IMR-90 (cell line): Measurements from ENCODE around the gene CERT1. TPM values are rescaled to one million over a fixed set of nuclear protein-coding genes. Genes with fewer than 3 reads are reported as not detected.

Experiments used
- ATAC-seq: fragments of 200-7000 bp; cut with Tn5 transposase; 2 replicates; pipeline ENCODE4 v1.9.1; 2020; ENCODE audit warnings: low read depth, mild to moderate bottlenecking, moderate library complexity
- BruUV-seq: library from RNA; stranded (reverse); fragments of 400-500 nt; replicated peaks from 2 replicates; lab custom pipeline; 2021; lab: Mats Ljungman, UMichigan
- CTCF ChIA-PET: fragments of 300-600 bp; formaldehyde crosslinking; extraction: SDS; loops from one replicate; lab custom pipeline; 2021; ENCODE audit warnings: antibody characterized with exemption; lab: Yijun Ruan, JAX
- POLR2A ChIA-PET: fragments of 300-600 bp; sonication (Branson Sonifier 250); formaldehyde crosslinking; loops from one replicate; lab custom pipeline; 2022; ENCODE audit warnings: antibody characterized with exemption; ENCODE audit not compliant: unreplicated experiment; lab: Charles Lee
- DNase-seq: peaks from one replicate; pipeline ENCODE4 v3.0.0; 2013
- H2AFZ ChIP-seq: replicated peaks from 2 replicates; pipeline ENCODE3; 2013; ENCODE audit warnings: low read length, mild to moderate bottlenecking; ENCODE audit not compliant: poor library complexity
- H2AK5ac ChIP-seq: 2 replicates; pipeline ENCODE4 v1.6.1; 2013; ENCODE audit warnings: low read depth, low read length, inconsistent platforms
- H2AK9ac ChIP-seq: replicated peaks from 2 replicates; pipeline ENCODE3; 2013; ENCODE audit warnings: mild to moderate bottlenecking, low read depth, low read length, moderate library complexity; ENCODE audit not compliant: poor library complexity
- H2BK120ac ChIP-seq: 2 replicates; pipeline ENCODE4 v1.6.1; 2013; ENCODE audit warnings: low read depth, low read length, inconsistent platforms
- H2BK15ac ChIP-seq: 3 replicates; pipeline ENCODE4 v1.6.1; 2013; ENCODE audit warnings: low read depth, low read length, inconsistent platforms
- H2BK20ac ChIP-seq: 2 replicates; pipeline ENCODE4 v1.6.1; 2013; ENCODE audit warnings: low read depth, mild to moderate bottlenecking, inconsistent platforms, low read length, moderate library complexity
- H2BK5ac ChIP-seq: 2 replicates; pipeline ENCODE4 v1.6.1; 2013; ENCODE audit warnings: mild to moderate bottlenecking, low read depth, low read length, inconsistent platforms; ENCODE audit not compliant: poor library complexity, severe bottlenecking
- H3K14ac ChIP-seq: replicated peaks from 2 replicates; pipeline ENCODE4 v1.6.1; 2013; ENCODE audit warnings: low read depth, low read length, inconsistent platforms
- H3K18ac ChIP-seq: 2 replicates; pipeline ENCODE4 v1.6.1; 2013; ENCODE audit warnings: low read depth, low read length, control low read depth
- H3K23ac ChIP-seq: 2 replicates; pipeline ENCODE4 v1.6.1; 2013; ENCODE audit warnings: low read depth, low read length, inconsistent platforms
- H3K27ac ChIP-seq: 2 replicates; pipeline ENCODE4 v1.5.1; 2013; ENCODE audit warnings: mild to moderate bottlenecking, control low read depth, low read length; ENCODE audit not compliant: insufficient read depth
- H3K27me3 ChIP-seq: 2 replicates; pipeline ENCODE4 v1.6.1; 2013; ENCODE audit warnings: low read length; ENCODE audit not compliant: control insufficient read depth, insufficient read depth
- H3K36me3 ChIP-seq: 2 replicates; pipeline ENCODE4 v1.6.1; 2013; ENCODE audit warnings: low read length, mixed read lengths; ENCODE audit not compliant: control insufficient read depth, insufficient read depth
- H3K4ac ChIP-seq: 2 replicates; pipeline ENCODE4 v1.6.1; 2013; ENCODE audit warnings: low read depth, low read length, inconsistent platforms
- H3K4me1 ChIP-seq: 2 replicates; pipeline ENCODE4 v1.6.1; 2013; ENCODE audit warnings: low read length, mixed read lengths; ENCODE audit not compliant: control insufficient read depth, insufficient read depth
- H3K4me2 ChIP-seq: 2 replicates; pipeline ENCODE4 v1.6.1; 2013; ENCODE audit warnings: low read depth, mild to moderate bottlenecking, control low read depth, low read length, moderate library complexity
- H3K4me3 ChIP-seq: 2 replicates; pipeline ENCODE4 v1.5.1; 2013; ENCODE audit warnings: low read depth, mild to moderate bottlenecking, control low read depth, low read length, moderate library complexity; ENCODE audit not compliant: insufficient read depth
- H3K56ac ChIP-seq: 2 replicates; pipeline ENCODE4 v1.6.1; 2013; ENCODE audit warnings: low read length, inconsistent platforms; ENCODE audit not compliant: insufficient read depth; ENCODE audit errors: extremely low read depth
- H3K79me1 ChIP-seq, 2 experiments: 2 replicates each; pipeline ENCODE4 v1.6.1; 2013; ENCODE audit warnings: low read length in 2 of 2, inconsistent platforms in 1 of 2, low read depth in 1 of 2
- H3K9ac ChIP-seq: 2 replicates; pipeline ENCODE4 v1.6.1; 2013; ENCODE audit warnings: low read depth, low read length, control low read depth
- H3K9me1 ChIP-seq: 2 replicates; pipeline ENCODE4 v1.6.1; 2013; ENCODE audit warnings: low read length, inconsistent platforms; ENCODE audit not compliant: insufficient read depth
- H3K9me3 ChIP-seq: 2 replicates; pipeline ENCODE4 v1.6.1; 2013; ENCODE audit warnings: low read length; ENCODE audit not compliant: control insufficient read depth, insufficient read depth
- H4K20me1 ChIP-seq: 2 replicates; pipeline ENCODE4 v1.6.1; 2013; ENCODE audit warnings: low read length, inconsistent platforms; ENCODE audit not compliant: insufficient read depth
- H4K5ac ChIP-seq: 2 replicates; pipeline ENCODE4 v1.6.1; 2013; ENCODE audit warnings: mild to moderate bottlenecking, low read depth, low read length, control low read depth
- H4K8ac ChIP-seq, 2 experiments: 2 replicates each; pipeline ENCODE4 v1.6.1; 2013; ENCODE audit warnings: low read depth in 2 of 2, low read length in 2 of 2, control low read depth in 1 of 2, inconsistent platforms in 1 of 2
- H4K91ac ChIP-seq: 2 replicates; pipeline ENCODE4 v1.6.1; 2013; ENCODE audit warnings: low read depth, low read length, inconsistent platforms; ENCODE audit not compliant: insufficient read depth
- CHD1 ChIP-seq: IDR thresholded peaks from 2 replicates; pipeline ENCODE4 v1.6.1; 2012; ENCODE audit warnings: low read depth, low read length, improper control_type of control experiment
- FOS ChIP-seq: fragments of 150-350 bp; IDR thresholded peaks from 2 replicates; pipeline ENCODE4 v1.6.1; 2016; ENCODE audit warnings: low read depth, low read length
- MAFK ChIP-seq: IDR thresholded peaks from 2 replicates; pipeline ENCODE4 v1.6.1; 2012; ENCODE audit warnings: low read depth, low read length, improper control_type of control experiment
- MAZ ChIP-seq: IDR thresholded peaks from 2 replicates; pipeline ENCODE4 v1.6.1; 2012; ENCODE audit warnings: low read depth, mild to moderate bottlenecking, low read length, improper control_type of control experiment, moderate library complexity, borderline replicate concordance
- MXI1 ChIP-seq: IDR thresholded peaks from 2 replicates; pipeline ENCODE4 v1.6.1; 2012; ENCODE audit warnings: low read depth, mild to moderate bottlenecking, low read length, moderate library complexity, borderline replicate concordance
- NFE2L2 ChIP-seq: fragments of 150-350 bp; IDR thresholded peaks from 2 replicates; pipeline ENCODE4 v1.6.1; 2016; ENCODE audit warnings: low read depth, mild to moderate bottlenecking, low read length
- POLR2A ChIP-seq: IDR thresholded peaks from 2 replicates; pipeline ENCODE4 v1.6.1; 2012; ENCODE audit warnings: mild to moderate bottlenecking, low read depth, low read length
- RCOR1 ChIP-seq: IDR thresholded peaks from 2 replicates; pipeline ENCODE4 v1.6.1; 2012; ENCODE audit warnings: mild to moderate bottlenecking, low read length, improper control_type of control experiment; ENCODE audit not compliant: insufficient replicate concordance
- RFX5 ChIP-seq: IDR thresholded peaks from 2 replicates; pipeline ENCODE4 v1.8.0; 2012; ENCODE audit warnings: low read depth, mild to moderate bottlenecking, low read length, moderate library complexity
- USF2 ChIP-seq: fragments of 150-350 bp; IDR thresholded peaks from 2 replicates; pipeline ENCODE4 v1.6.1; 2017; ENCODE audit warnings: mild to moderate bottlenecking, antibody characterized with exemption, low read length, low read depth
- WGBS, 2 experiments: methylation state at CpG; one replicate each; pipeline versions ENCODE4 v1.1.5 to v1.1.7; 2013; ENCODE audit warnings: missing lambda C conversion rate in 2 of 2; ENCODE audit not compliant: insufficient read length in 1 of 2; ENCODE audit errors: extremely low coverage in 2 of 2; 5-methylcytosine and 5-hydroxymethylcytosine counted together
- dilution Hi-C: fragments of 300-500 bp; cut with HindIII; formaldehyde crosslinking; loops from one replicate; pipeline ENCODE4 v1.14.3; 2018; ENCODE audit warnings: low sequenced_read_pairs; ENCODE audit not compliant: unreplicated experiment
- in situ Hi-C: fragments of 300-500 bp; cut with MboI; formaldehyde crosslinking; loops from 3 replicates; pipeline ENCODE4 v1.14.3; 2019; ENCODE audit warnings: low sequenced_read_pairs, inconsistent platforms, mixed read lengths
- intact Hi-C: fragments of 100-400 bp; cut with micrococcal nuclease; formaldehyde crosslinking; loops from 2 replicates; pipeline ENCODE4 v1.10.0; 2022
- polyA plus RNA-seq, 3 experiments: library from polyadenylated mRNA; depleted of rRNA; stranded (reverse); fragments of >200 nt; gene quantifications; 2 replicates each; pipeline ENCODE4 v1.2.3, GENCODE V29; 2012; ENCODE audit warnings: low replicate concordance in 1 of 3
- total RNA-seq: library from RNA; depleted of rRNA; stranded (reverse); fragments of >200 nt; gene quantifications from 2 replicates; pipeline ENCODE4 v1.2.3, GENCODE V29; 2012
- TF ChIP-seq, protein P1 (sequence below): fragments of 150-350 bp; IDR thresholded peaks from 2 replicates; pipeline ENCODE4 v1.6.1; 2016; ENCODE audit warnings: low read depth, mild to moderate bottlenecking, low read length, moderate library complexity, borderline replicate concordance
- TF ChIP-seq, protein P2 (sequence below): conservative IDR thresholded peaks from 2 replicates; pipeline ENCODE4 v1.5.1; 2012; ENCODE audit warnings: mild to moderate bottlenecking, low read depth, low read length, improper control_type of control experiment

Gene CERT1
- total and polyA plus RNA-seq, 2 of the 4 experiments (the other 2 are of a cell fraction), result 7.2 TPM

DNA sequence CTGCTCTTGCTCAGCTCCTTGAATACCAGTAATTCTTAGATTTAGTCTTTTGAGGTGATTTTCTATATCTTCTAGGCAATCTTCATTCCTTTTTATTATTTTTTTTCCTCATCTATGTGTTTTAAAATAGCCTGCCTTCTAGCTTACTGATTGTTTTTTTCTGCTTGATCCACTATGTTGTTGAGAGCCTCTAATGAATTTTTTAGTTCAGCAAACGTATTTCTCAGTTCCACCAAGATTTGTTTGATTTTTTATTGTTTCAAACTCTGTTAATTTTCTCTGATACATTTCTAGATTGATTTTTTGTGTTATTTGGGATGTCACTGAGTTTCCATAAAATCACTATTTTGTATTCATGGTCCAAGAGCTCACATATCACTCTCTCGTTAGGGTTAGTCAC is 9.8 kb upstream of the CERT1 start:
- H4K20me1 ChIP-seq, result peaks cover 4% of the 10 kb centered on the region
- intact Hi-C loops, result no loop called here
- H4K8ac ChIP-seq, result no peak overlapping the region
- no peak overlapping the region for H2BK5ac ChIP-seq
- H3K9me3 ChIP-seq, result peaks cover 5% of the 10 kb centered on the region; the same call in 1 of the 2 replicates
- no peak overlapping the region for H2BK20ac ChIP-seq
- no peaks in the 10 kb centered on the region for H3K27me3 ChIP-seq
- no peaks in the 10 kb centered on the region; the same call in 1 of the 2 replicates for H3K9me1 ChIP-seq
- H2AK9ac ChIP-seq, result no peak overlapping the region
- in situ Hi-C loops, result no loop called here
- BruUV-seq, result no TSS peak
- H4K91ac ChIP-seq, result no peak overlapping the region
- H2BK15ac ChIP-seq, result no peak overlapping the region
- DNase-seq, result no peak
- ChIA-PET POLR2A (no interaction called here), CTCF (no interaction called here)
- no peak overlapping the region for H2AK5ac ChIP-seq
- H3K9ac ChIP-seq, result no peak overlapping the region
- TF ChIP-seq MAZ (no peak), MXI1 (no peak), MAFK (no peak), FOS (no peak), POLR2A (no peak), CHD1 (no peak), NFE2L2 (no peak), RFX5 (no peak), RCOR1 (no peak), USF2 (no peak)
- TF ChIP-seq, protein P1, sequence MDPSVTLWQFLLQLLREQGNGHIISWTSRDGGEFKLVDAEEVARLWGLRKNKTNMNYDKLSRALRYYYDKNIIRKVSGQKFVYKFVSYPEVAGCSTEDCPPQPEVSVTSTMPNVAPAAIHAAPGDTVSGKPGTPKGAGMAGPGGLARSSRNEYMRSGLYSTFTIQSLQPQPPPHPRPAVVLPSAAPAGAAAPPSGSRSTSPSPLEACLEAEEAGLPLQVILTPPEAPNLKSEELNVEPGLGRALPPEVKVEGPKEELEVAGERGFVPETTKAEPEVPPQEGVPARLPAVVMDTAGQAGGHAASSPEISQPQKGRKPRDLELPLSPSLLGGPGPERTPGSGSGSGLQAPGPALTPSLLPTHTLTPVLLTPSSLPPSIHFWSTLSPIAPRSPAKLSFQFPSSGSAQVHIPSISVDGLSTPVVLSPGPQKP, result no peak
- TF ChIP-seq, protein P2, sequence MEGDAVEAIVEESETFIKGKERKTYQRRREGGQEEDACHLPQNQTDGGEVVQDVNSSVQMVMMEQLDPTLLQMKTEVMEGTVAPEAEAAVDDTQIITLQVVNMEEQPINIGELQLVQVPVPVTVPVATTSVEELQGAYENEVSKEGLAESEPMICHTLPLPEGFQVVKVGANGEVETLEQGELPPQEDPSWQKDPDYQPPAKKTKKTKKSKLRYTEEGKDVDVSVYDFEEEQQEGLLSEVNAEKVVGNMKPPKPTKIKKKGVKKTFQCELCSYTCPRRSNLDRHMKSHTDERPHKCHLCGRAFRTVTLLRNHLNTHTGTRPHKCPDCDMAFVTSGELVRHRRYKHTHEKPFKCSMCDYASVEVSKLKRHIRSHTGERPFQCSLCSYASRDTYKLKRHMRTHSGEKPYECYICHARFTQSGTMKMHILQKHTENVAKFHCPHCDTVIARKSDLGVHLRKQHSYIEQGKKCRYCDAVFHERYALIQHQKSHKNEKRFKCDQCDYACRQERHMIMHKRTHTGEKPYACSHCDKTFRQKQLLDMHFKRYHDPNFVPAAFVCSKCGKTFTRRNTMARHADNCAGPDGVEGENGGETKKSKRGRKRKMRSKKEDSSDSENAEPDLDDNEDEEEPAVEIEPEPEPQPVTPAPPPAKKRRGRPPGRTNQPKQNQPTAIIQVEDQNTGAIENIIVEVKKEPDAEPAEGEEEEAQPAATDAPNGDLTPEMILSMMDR, result no peak
- H3K4me2 ChIP-seq, result no peak overlapping the region
- peaks cover 2% of the 10 kb centered on the region for H3K36me3 ChIP-seq
- no peak overlapping the region for H3K18ac ChIP-seq
- no peak overlapping the region for H3K56ac ChIP-seq
- H2BK120ac ChIP-seq, result no peak overlapping the region
- H3K4ac ChIP-seq, result no peak overlapping the region
- H3K14ac ChIP-seq, result no peak overlapping the region
- no peak overlapping the region for H2AFZ ChIP-seq
- no peak for ATAC-seq
- H3K4me1 ChIP-seq, result no peaks in the 10 kb centered on the region
- H4K5ac ChIP-seq, result no peak overlapping the region
- no peak overlapping the region for H3K23ac ChIP-seq
- no CpG with 5 or more reads among the region's 2 CpGs for WGBS, 2 experiments
- dilution Hi-C loops, result no loop called here
- no peak overlapping the region for H3K4me3 ChIP-seq
- peaks cover 21 to 32% of the 10 kb centered on the region in 2 experiments for H3K79me1 ChIP-seq
- H3K27ac ChIP-seq, result no peak overlapping the region
